A549 (cell line): ENCODE data around the gene ERBB2.

ENCODE experiments used
- CTCF ChIP-seq: fragments of >200 bp; sonication (Bioruptor Twin); formaldehyde crosslinking; IDR thresholded peaks from 3 replicates; pipeline ENCODE4 v1.5.1; 2016
- PBX3 ChIP-seq: IDR thresholded peaks from 2 replicates; pipeline ENCODE4 v1.6.1; 2012
- POLR2AphosphoS2 ChIP-seq: conservative IDR thresholded peaks from 2 replicates; pipeline ENCODE4 v1.6.1; 2012; ENCODE audit warnings: low read length, improper control_type of control experiment, inconsistent platforms
- SMC3 ChIP-seq: fragments of >200 bp; sonication (Bioruptor Twin); formaldehyde crosslinking; IDR thresholded peaks from 3 replicates; pipeline ENCODE4 v1.6.1; 2018; ENCODE audit warnings: inconsistent platforms
- TP53 ChIP-seq: fragments of 250-450 bp; sonication (Bioruptor Pico); IDR thresholded peaks from 2 replicates; pipeline ENCODE4 v1.5.0; 2021; ENCODE audit warnings: mild to moderate bottlenecking, moderate library complexity
- USF2 ChIP-seq: fragments of 450-650 bp; IDR thresholded peaks from 2 replicates; pipeline ENCODE4 v1.6.1; 2014; ENCODE audit warnings: antibody characterized with exemption

- TF ChIP-seq PBX3, result no peak
- TF ChIP-seq TP53, result no peak
- no peak for TF ChIP-seq USF2
- no peak for TF ChIP-seq POLR2AphosphoS2
- no peak for TF ChIP-seq CTCF
- TF ChIP-seq SMC3, result no peak
Observed at GRCh38 chr17:39705786-39706348, 6.0 kb downstream of the ERBB2 start.
